Measurements from ENCODE around the gene APMAP. TPM values are rescaled to one million over a fixed set of nuclear protein-coding genes. Genes with fewer than 3 reads are reported as not detected.

The APMAP gene
- total and polyA plus RNA-seq, 9 of the 15 experiments (the other 6 are each of a cell fraction or from before 2014, with no cell fraction given), result 6.7 to 18.2 (median 14.4) TPM

DNA sequence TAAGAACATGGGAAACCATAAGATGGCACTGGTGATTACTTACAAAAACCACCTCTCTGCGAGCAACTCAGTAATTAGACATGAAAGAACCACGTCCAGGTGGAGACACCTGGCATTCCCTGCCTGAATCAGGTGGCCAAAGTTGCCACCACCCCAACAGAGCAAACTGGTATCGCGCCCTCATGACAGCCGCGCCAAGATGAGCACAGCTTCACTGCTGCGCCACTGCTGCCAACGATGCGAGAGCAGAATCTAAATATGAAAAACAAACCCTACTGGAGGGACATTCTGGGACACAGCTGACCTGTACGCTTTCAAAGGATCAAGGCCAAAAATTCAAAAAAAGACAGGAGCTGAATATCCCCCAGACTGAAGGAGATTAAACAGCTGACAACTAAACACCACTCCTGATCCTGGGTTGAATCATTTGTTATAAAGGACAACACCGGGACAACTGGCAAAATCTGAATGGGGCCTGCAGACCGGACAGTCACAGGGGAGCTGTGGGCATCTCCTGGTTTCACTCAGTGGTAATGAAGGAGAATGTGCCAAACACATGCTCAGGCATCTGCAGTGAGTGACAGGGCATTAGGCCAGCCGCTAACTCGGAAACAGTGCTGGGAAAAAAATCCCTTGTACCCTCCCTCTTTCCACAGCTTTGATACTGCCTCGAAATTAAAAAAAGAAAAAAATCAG is 26.1 kb downstream of the APMAP start (continued):
- TF ChIP-seq, protein P1, sequence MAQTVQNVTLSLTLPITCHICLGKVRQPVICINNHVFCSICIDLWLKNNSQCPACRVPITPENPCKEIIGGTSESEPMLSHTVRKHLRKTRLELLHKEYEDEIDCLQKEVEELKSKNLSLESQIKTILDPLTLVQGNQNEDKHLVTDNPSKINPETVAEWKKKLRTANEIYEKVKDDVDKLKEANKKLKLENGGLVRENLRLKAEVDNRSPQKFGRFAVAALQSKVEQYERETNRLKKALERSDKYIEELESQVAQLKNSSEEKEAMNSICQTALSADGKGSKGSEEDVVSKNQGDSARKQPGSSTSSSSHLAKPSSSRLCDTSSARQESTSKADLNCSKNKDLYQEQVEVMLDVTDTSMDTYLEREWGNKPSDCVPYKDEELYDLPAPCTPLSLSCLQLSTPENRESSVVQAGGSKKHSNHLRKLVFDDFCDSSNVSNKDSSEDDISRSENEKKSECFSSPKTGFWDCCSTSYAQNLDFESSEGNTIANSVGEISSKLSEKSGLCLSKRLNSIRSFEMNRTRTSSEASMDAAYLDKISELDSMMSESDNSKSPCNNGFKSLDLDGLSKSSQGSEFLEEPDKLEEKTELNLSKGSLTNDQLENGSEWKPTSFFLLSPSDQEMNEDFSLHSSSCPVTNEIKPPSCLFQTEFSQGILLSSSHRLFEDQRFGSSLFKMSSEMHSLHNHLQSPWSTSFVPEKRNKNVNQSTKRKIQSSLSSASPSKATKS (CRISPR knock-in tag; IDR thresholded peaks at IDR 0.05), result no peak
- TF ChIP-seq, protein P2, sequence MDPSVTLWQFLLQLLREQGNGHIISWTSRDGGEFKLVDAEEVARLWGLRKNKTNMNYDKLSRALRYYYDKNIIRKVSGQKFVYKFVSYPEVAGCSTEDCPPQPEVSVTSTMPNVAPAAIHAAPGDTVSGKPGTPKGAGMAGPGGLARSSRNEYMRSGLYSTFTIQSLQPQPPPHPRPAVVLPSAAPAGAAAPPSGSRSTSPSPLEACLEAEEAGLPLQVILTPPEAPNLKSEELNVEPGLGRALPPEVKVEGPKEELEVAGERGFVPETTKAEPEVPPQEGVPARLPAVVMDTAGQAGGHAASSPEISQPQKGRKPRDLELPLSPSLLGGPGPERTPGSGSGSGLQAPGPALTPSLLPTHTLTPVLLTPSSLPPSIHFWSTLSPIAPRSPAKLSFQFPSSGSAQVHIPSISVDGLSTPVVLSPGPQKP (CRISPR knock-in tag; IDR thresholded peaks at IDR 0.05), result no peak

- no peak overlapping the region for H2AFZ ChIP-seq (ENCODE audit: low read depth, low read length)
- no peak overlapping the region for H3K4me3 ChIP-seq
- H4K20me1 ChIP-seq (replicated peaks; ENCODE audit: control insufficient read depth, insufficient read depth, low read length), result no peaks in the 10 kb centered on the region
- ChIA-PET CTCF (ENCODE audit: low intra/inter-chr PET ratio) (no interaction called here), POLR2A (no interaction called here)
- in situ Hi-C loops (cut with MboI), result no loop called here
- no peak overlapping the region for H3K27ac ChIP-seq (ENCODE audit: extremely low read depth, low read depth, low read length)
- DNase-seq (ENCODE audit: extremely low read depth in 1 of 4, low spot score in 3 of 4), result no peak
- H3K27me3 ChIP-seq (ENCODE audit: control insufficient read depth in 2 of 2, insufficient read depth in 2 of 2, low read length in 2 of 2), result no peaks in the 10 kb centered on the region
- H3K4me1 ChIP-seq (replicated peaks in 1 of 2; ENCODE audit: control insufficient read depth in 2 of 2, insufficient read depth in 2 of 2, low read length in 2 of 2), result no peaks in the 10 kb centered on the region
- no peaks in the 10 kb centered on the region for H3K9me3 ChIP-seq (replicated peaks; ENCODE audit: control insufficient read depth, insufficient read depth, low read depth, low read length)
- FAIRE-seq, result no peak
- ATAC-seq, result no peak
- 71% methylated on average over 7 of the region's 7 CpGs for WGBS (ENCODE audit: insufficient coverage, low coverage, missing lambda C conversion rate)
- H3K9ac ChIP-seq (ENCODE audit: insufficient read depth in 1 of 2, low read depth in 2 of 2, low read length in 2 of 2), result no peak overlapping the region
- no TSS peak for BruUV-seq (replicated peaks)
- peaks cover 34% of the 10 kb centered on the region; the same call in 2 of the 3 replicates for H3K36me3 ChIP-seq (ENCODE audit: control insufficient read depth, insufficient read depth, low read length)
- intact Hi-C loops (cut with micrococcal nuclease), result no loop called here
- TF ChIP-seq ZNF436 (CRISPR knock-in tag; IDR thresholded peaks at IDR 0.05) (no peak), IRF2 (CRISPR knock-in tag; IDR thresholded peaks at IDR 0.05) (no peak)
- no peaks in the 10 kb centered on the region for H3K79me2 ChIP-seq (ENCODE audit: control insufficient read depth, insufficient read depth, low read length)
- no peaks in the 10 kb centered on the region for H3K9me1 ChIP-seq (ENCODE audit: control insufficient read depth, insufficient read depth, low read length)
- no peak overlapping the region for H3K4me2 ChIP-seq (ENCODE audit: insufficient read depth, low read length)
These were observed 27.3 kb downstream of the APMAP start for GRCh38 chr20:24965065-24965919.

Measured in K562 (cell line).